Activated T-cell treated with anti-CD3 and anti-CD28 coated beads, Interleukin-2, amount 50 U/mL, for 72 hours (primary cell): ENCODE data around the gene ZNF337. TPM values are rescaled to one million over a fixed set of nuclear protein-coding genes. Genes with fewer than 3 reads are reported as not detected.
"Not testable (repeated sequence)": the region's sequence is repeated elsewhere in the genome, so short reads cannot be mapped to it uniquely, and the experiment has no call there.

Experiments
- ATAC-seq, 2 donors: fragments of 150-1000 bp; cut with Tn5 transposase; replicated peaks in 1 of 2; 2 replicates each; pipeline ENCODE4 v1.10.0; 2021; ENCODE audit warnings: moderate library complexity in 2 of 2, mild to moderate bottlenecking in 1 of 2
- DNase-seq, 2 donors: peaks; one replicate each; pipeline ENCODE4 v3.0.0; 2021 to 2022; ENCODE audit warnings: mixed read lengths in 1 of 2
- H3K27ac Mint-ChIP-seq: one replicate; pipeline ENCODE4 v1.8.0; 2022; ENCODE audit warnings: mild to moderate bottlenecking, moderate library complexity, mixed read lengths
- H3K27me3 Mint-ChIP-seq: one replicate; pipeline ENCODE4 v1.8.0; 2022; ENCODE audit warnings: low read depth, mixed read lengths
- H3K36me3 Mint-ChIP-seq, 2 donors: one replicate each; pipeline ENCODE4 v1.8.0; 2022; ENCODE audit warnings: mixed read lengths in 2 of 2, mild to moderate bottlenecking in 1 of 2; ENCODE audit not compliant: insufficient read depth in 2 of 2
- H3K4me1 Mint-ChIP-seq: one replicate; pipeline ENCODE4 v1.8.0; 2022; ENCODE audit warnings: low read depth, mixed read lengths
- H3K4me3 Mint-ChIP-seq, 2 donors: one replicate each; pipeline ENCODE4 v1.8.0; 2022; ENCODE audit warnings: mild to moderate bottlenecking in 2 of 2, mixed read lengths in 2 of 2, moderate library complexity in 2 of 2
- H3K9me3 Mint-ChIP-seq, 2 donors: one replicate each; pipeline ENCODE4 v1.8.0; 2022; ENCODE audit warnings: mixed read lengths in 2 of 2
- total RNA-seq, 2 donors: library from RNA; stranded (reverse); gene quantifications; one replicate each; pipeline ENCODE4 v1.2.3, GENCODE V29; 2022

ZNF337 gene
- total RNA-seq, 2 donors from 2014 or later, result 16.2 to 20.2 TPM

DNA sequence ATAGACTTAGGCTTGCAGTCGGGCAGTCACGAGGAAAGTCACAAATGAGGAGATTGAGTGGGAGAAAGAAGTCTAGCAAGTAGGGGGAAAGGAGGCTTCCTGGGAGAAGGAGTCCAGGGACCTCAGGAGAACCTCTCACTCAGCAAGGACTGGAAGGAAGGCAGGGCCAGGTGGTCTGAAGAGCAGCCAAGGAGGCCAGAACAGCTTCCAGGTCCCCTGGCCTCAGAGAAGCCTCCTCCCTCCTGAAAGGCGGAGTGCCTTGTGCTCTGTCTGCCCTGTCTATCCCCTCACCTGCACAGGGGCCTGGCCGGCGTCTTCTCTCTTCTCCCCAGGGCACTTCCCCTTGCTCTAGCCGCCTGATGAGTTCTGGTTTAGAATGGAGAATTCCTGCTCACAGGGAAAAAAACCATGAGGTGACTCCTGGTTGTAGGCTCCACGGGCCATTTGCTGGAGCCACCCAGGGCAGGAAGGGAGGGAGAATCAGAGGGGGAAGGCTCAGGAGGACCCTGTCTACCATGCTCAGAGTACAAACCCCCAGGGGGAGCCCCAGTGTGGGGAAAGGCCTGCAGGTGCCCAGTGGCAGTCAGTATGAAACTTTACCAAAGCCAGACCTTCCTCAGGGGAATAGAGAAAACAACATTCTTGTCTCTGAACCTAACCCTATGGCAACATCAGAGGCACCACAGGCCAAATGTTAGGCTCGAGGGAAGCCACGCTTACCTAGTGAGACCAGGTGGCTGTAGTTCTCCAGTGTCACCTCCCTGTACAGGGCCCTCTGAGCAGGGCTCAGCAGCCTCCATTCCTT is 11.2 kb downstream of the ZNF337 start:
- Mint-ChIP-seq H3K27ac (no peak overlapping the region), H3K36me3 (peaks cover 7 to 23% of the 10 kb centered on the region in 2 donors), H3K27me3 (no peaks in the 10 kb centered on the region), H3K4me3 (no peak overlapping the region), H3K9me3 (peaks cover 0 to 2% of the 10 kb centered on the region in 2 donors), H3K4me1 (no peaks in the 10 kb centered on the region)
- no peak for ATAC-seq
- no peak for DNase-seq

DNA sequence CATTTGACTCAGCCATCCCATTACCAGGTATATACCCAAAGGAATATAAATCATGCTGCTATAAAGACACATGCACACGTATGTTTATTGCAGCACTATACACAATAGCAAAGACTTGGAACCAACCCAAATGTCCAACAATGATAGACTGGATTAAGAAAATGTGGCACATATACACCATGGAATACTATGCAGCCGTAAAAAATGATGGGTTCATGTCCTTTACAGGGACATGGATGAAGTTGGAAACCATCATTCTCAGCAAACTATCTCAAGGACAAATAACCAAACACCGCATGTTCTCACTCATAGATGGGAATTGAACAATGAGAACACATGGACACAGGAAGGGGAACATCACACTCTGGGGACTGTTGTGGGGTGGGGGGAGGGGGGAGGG is 12.8 kb downstream of the ZNF337 start:
- not testable (repeated sequence) for H3K4me1 Mint-ChIP-seq, H3K27me3 Mint-ChIP-seq, ATAC-seq, DNase-seq, H3K4me3 Mint-ChIP-seq, H3K9me3 Mint-ChIP-seq, H3K27ac Mint-ChIP-seq
- H3K36me3 Mint-ChIP-seq, result peaks cover 10 to 26% of the 10 kb centered on the region in 2 donors

DNA sequence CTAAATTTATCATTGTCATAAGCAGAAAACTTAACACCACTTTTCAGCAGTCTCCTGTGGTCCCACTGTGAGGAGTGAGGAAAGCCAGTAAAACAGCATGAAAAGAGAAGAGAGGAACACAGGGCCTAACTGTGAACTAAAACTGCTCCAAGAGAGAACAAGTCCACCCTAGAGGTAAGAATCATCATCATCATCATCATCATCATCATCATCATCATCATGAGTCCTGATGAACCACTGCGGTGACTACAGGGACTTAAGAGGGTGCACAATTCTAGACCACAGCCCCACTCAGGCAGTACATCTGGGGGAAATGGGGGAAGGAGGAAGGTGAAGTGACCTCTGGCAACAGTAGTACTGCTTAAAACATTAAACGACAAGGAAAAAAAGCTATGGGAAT is 13.6 kb downstream of the ZNF337 start:
- H3K4me3 Mint-ChIP-seq, result no peak overlapping the region
- H3K27ac Mint-ChIP-seq, result no peak overlapping the region
- no peaks in the 10 kb centered on the region for H3K4me1 Mint-ChIP-seq
- H3K27me3 Mint-ChIP-seq, result no peaks in the 10 kb centered on the region
- H3K36me3 Mint-ChIP-seq, result peaks cover 14 to 31% of the 10 kb centered on the region in 2 donors
- no peak for DNase-seq
- ATAC-seq, result no peak
- H3K9me3 Mint-ChIP-seq, result peaks cover 0 to 2% of the 10 kb centered on the region in 2 donors

DNA sequence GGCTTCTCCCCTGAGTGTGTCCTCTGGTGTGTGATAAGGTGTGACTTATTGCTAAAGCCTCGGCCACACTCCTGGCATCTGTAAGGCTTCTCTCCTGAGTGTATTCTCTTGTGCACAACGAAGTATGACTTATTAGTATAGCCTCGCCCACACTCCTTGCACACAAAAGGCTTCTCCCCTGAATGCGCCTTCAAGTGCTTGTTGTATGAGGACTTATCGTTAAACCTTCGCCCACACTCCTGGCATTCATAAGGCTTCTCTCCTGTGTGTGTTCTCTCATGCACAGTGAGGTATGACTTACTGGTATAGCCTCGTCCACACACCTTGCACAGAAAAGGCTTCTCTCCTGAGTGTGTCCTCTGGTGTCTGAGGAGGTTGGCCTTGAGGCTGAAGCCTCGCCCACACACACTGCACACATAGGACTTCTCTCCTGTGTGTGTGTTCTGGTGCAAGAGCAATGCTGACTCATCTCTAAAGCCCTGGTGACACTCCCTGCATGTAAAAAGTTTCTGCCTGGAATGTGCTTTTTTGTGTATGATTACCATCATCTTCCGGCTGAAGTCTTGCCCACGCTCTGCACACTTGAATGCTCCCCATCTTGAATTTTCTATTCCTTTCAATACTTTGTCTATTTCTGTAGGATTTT is 20.4 kb downstream of the ZNF337 start:
- Mint-ChIP-seq H3K36me3 (peaks cover 35 to 56% of the 10 kb centered on the region in 2 donors), H3K4me1 (peaks cover 6% of the 10 kb centered on the region), H3K4me3 (no peak overlapping the region), H3K27me3 (no peaks in the 10 kb centered on the region), H3K27ac (peak overlapping the region; percentile 4), H3K9me3 (no peaks in the 10 kb centered on the region)
- ATAC-seq (no peak), DNase-seq (no peak)

DNA sequence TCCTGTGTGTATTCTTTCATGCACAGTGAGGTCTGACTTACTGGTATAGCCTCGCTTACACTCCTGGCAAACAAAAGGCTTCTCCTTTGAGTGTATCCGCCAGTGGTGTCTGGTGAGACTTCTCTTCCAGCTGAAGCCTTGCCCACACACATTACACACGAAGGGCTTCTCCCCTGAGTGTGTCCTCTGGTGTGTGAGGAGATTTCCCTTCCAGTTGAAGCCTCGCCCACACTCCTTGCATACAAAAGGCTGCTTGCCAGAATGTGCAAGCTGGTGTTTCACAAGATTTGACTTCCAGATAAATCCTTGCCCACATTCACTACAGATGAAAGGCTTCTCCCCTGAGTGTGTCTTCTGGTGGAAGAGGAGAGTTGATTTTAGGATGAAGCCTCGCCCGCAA is 21.5 kb downstream of the ZNF337 start:
- H3K27ac Mint-ChIP-seq, result no peak overlapping the region
- H3K27me3 Mint-ChIP-seq, result no peaks in the 10 kb centered on the region
- DNase-seq (no peak), ATAC-seq (no peak)
- no peaks in the 10 kb centered on the region for H3K9me3 Mint-ChIP-seq
- peaks cover 37 to 54% of the 10 kb centered on the region in 2 donors for H3K36me3 Mint-ChIP-seq
- peaks cover 6% of the 10 kb centered on the region for H3K4me1 Mint-ChIP-seq
- no peak overlapping the region for H3K4me3 Mint-ChIP-seq

DNA sequence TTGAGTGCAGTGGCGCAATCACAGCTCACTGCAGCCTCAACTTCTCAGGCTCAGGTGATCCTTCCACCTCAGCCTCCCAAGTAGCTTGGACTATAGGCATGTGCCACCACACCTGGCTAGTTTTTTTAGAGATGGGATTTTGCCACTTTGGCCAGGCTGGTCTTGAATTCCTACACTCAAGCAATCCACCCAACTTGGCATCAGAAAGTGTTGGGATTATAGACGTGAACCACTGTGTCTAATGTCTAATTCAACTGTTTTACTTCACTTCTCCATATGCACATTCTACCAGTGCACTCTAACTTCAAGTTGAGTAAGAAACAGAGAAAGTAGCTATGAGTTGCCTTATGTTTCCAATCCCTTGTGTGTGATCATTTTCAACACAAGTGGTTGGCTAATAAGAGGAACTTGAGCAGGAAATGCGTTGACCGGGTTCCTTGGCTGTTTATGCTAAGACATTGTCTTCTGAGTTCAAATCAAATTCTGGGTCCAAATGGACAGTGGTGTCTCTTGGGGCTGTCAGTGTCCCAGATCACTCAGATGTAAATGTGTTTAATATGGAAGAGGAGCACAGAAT is 23.9 kb downstream of the ZNF337 start:
- Mint-ChIP-seq H3K4me1 (peaks cover 6% of the 10 kb centered on the region), H3K36me3 (peaks cover 28 to 40% of the 10 kb centered on the region in 2 donors), H3K27me3 (no peaks in the 10 kb centered on the region), H3K4me3 (no peak overlapping the region), H3K27ac (no peak overlapping the region), H3K9me3 (no peaks in the 10 kb centered on the region)
- no peak for ATAC-seq
- no peak for DNase-seq

DNA sequence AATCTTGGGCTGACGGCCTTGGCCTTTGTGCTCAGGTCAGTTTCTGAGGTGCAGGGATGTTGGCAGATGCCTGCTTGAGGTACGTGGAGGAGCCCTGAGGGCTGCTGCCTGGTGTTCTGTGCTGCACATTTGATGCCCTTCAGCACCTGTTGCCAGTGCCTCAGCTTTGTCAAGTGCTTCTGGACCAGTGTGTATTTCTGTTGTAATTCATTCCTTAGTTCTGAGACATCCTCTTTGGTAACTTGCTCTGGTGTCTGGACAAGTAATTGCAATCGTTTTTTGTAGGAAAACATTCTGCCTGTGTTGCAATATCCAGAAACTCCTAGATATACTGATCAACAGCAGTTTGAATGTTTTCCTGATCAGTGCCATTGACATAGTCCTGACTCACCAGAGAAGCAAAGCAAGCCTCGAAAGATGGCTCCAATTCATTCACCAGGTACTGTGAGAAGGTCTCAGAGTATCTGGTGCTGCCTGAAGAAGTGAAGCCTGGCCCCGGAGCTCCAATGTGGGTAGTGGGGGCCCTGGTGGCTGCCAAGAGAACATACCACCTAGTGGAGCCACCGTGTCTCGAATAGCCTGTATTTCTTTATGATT is 26.7 kb downstream of the ZNF337 start:
- Mint-ChIP-seq H3K27me3 (no peaks in the 10 kb centered on the region), H3K4me3 (no peak overlapping the region), H3K4me1 (no peaks in the 10 kb centered on the region), H3K27ac (no peak overlapping the region), H3K36me3 (peaks cover 8 to 13% of the 10 kb centered on the region in 2 donors), H3K9me3 (no peaks in the 10 kb centered on the region)
- DNase-seq, result no peak
- ATAC-seq, result no peak

DNA sequence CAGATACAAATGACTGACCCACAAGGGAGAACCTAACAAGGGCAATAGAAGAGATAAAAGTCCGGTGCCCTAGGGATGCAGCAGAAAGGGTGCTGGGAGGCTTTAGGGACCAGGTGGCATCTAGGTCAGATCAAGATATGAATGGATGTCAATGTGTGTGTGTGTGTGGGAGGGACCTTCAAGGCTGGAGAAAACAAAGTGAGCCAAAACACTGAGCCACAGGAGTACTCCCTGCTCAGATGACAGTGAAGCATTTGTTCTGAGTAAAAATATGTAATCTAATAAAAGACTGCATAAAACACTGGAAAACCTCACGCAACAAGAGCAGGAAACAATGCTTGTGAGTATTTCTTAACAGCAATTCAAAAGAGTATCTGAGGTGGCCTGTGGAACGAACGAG is 28.2 kb downstream of the ZNF337 start:
- H3K9me3 Mint-ChIP-seq, result no peaks in the 10 kb centered on the region
- no peaks in the 10 kb centered on the region for H3K4me1 Mint-ChIP-seq
- no peak for ATAC-seq
- peaks cover 4 to 6% of the 10 kb centered on the region in 2 donors for H3K36me3 Mint-ChIP-seq
- no peak overlapping the region for H3K27ac Mint-ChIP-seq
- H3K4me3 Mint-ChIP-seq, result no peak overlapping the region
- no peaks in the 10 kb centered on the region for H3K27me3 Mint-ChIP-seq
- no peak for DNase-seq

DNA sequence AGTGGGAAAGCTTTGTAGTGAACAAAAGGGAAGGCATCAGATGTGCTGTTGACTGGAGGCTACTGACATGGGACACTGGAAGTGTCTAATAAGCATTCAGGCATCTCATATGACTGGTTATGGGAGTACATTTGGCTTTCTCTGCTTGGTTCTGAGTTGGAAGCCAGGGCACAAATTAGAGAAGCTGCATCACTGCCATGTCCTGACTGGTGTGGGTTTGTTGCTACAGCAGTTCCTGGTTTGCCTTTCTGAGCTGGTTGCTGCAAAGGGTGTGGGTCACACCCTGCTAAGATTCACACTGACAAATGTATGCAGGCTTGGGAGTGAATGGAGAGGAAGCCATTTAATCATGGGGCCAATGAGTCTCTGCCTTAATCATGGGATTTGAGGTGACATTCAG is 36.7 kb downstream of the ZNF337 start:
- Mint-ChIP-seq H3K4me3 (no peak overlapping the region), H3K27me3 (no peaks in the 10 kb centered on the region), H3K27ac (no peak overlapping the region), H3K4me1 (no peaks in the 10 kb centered on the region), H3K9me3 (no peaks in the 10 kb centered on the region), H3K36me3 (no peaks in the 10 kb centered on the region)
- ATAC-seq, result no peak
- DNase-seq, result no peak

DNA sequence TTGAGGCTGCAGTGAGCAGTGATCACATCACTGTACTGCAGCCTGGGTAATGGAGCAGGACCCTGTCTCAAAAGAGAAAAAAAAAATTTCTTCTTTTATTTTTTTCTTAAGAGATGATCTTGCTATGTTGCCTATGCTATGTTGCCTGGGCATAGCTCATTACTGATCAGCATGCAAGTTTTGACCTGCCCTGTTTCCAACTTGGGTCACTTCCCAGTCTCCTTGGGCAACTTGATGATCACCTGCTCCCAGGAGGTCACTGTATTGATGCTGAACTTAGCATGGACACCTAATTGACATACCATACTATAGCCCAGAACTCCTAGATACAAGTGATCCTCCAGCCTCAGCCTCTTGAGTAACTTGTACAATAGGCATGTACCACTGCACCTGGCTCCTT is 42.2 kb downstream of the ZNF337 start:
- no peak overlapping the region for H3K4me3 Mint-ChIP-seq
- H3K27ac Mint-ChIP-seq, result no peak overlapping the region
- no peaks in the 10 kb centered on the region for H3K36me3 Mint-ChIP-seq

DNA sequence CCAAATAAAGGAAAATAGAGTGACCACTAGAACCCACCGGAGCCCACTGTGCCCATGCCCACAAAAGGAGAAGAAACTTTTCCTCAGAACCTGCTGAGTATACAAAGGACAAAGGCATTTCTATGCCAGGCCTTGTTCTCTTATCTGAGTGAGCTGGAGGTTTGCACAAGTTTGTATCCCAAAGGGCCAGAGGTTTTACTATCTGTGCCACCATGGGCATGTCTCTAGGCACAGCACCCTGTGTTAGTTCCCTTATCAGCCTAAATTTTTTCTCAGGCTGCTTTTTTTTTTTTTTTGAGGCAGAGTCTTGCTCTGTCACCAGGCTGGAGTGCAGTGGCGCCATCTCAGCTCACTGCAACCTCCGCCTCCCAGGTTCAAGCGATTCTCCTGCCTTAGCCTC is 43.8 kb downstream of the ZNF337 start:
- H3K36me3 Mint-ChIP-seq, H3K9me3 Mint-ChIP-seq, H3K27ac Mint-ChIP-seq, H3K4me3 Mint-ChIP-seq, ATAC-seq, H3K4me1 Mint-ChIP-seq, DNase-seq, H3K27me3 Mint-ChIP-seq: not testable (repeated sequence)

More for the DNA sequence above, 42.2 kb downstream of the ZNF337 start:
- ATAC-seq, result no peak
- H3K27me3 Mint-ChIP-seq, result no peaks in the 10 kb centered on the region
- H3K4me1 Mint-ChIP-seq, result no peaks in the 10 kb centered on the region
- H3K9me3 Mint-ChIP-seq, result no peaks in the 10 kb centered on the region
- DNase-seq, result no peak

DNA sequence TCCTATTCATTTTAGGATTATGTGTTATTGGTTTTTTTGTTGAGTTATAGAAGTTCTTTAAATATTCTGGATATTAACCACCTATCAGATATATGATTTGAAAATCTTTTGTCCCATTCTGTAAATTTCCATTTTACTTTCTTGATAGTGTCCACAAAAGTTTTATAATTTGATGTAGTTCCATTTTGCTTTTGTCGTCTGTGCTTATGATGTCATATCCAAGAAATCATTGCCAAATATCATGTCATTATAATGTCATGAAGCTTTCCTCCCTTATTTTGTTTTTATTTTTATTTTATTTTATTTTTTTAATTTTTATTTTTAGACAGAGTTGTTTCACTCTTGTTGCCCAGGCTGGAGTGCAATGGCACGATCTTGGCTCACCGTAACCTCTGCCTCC is 51.8 kb downstream of the ZNF337 start:
- DNase-seq (no peak), ATAC-seq (no peak)
- Mint-ChIP-seq H3K4me3 (no peak overlapping the region), H3K27me3 (no peaks in the 10 kb centered on the region), H3K36me3 (peaks cover 2 to 7% of the 10 kb centered on the region in 2 donors), H3K4me1 (no peaks in the 10 kb centered on the region), H3K9me3 (peaks cover 0 to 2% of the 10 kb centered on the region in 2 donors), H3K27ac (no peak overlapping the region)

DNA sequence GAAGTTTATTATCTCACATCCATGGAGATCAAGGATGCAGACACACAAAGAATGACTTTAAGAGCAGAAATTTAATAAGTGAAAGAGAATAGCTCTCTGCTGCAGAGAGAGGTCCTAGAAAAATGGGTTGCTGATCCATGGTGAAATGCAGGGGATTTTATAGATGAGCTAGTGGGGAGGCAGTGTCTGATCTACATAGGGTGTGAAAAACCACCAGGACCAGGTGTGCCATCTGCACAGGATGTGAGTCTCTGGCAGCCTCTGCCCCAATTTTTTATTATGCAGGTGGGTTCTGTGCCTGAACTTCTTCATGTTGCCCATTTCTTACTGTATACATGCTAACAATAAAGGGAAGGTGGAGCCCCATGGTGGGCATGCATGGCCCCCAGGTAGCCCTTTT is 52.9 kb downstream of the ZNF337 start:
- peaks cover 2 to 8% of the 10 kb centered on the region in 2 donors for H3K36me3 Mint-ChIP-seq
- no peaks in the 10 kb centered on the region for H3K4me1 Mint-ChIP-seq
- DNase-seq, result no peak
- H3K4me3 Mint-ChIP-seq, result no peak overlapping the region
- H3K9me3 Mint-ChIP-seq, result peaks cover 0 to 2% of the 10 kb centered on the region in 2 donors
- no peaks in the 10 kb centered on the region for H3K27me3 Mint-ChIP-seq
- no peak overlapping the region for H3K27ac Mint-ChIP-seq
- ATAC-seq, result no peak
